Calu3 (cell line): ENCODE measurements around the gene NCBP2. TPM values are rescaled to one million over a fixed set of nuclear protein-coding genes. Genes with fewer than 3 reads are reported as not detected.

ENCODE experiments used
- BruUV-seq: library from RNA; stranded (reverse); fragments of 400-500 nt; replicated peaks from 2 replicates; lab custom pipeline; 2021; lab: Mats Ljungman, UMichigan
- CTCF ChIA-PET: fragments of 300-600 bp; sonication (Branson Sonifier 250); formaldehyde crosslinking; loops from one replicate; lab custom pipeline; 2022; ENCODE audit warnings: antibody characterized with exemption; lab: Charles Lee
- DNase-seq: peaks from one replicate; pipeline ENCODE4 v3.0.0; 2022
- H3K27ac Mint-ChIP-seq: one replicate; pipeline ENCODE4 v1.8.0; 2022; ENCODE audit warnings: mixed read lengths; ENCODE audit not compliant: unreplicated experiment
- H3K27me3 Mint-ChIP-seq: one replicate; pipeline ENCODE4 v1.8.0; 2022; ENCODE audit warnings: mixed read lengths; ENCODE audit not compliant: unreplicated experiment
- H3K36me3 Mint-ChIP-seq: one replicate; pipeline ENCODE4 v1.8.0; 2022; ENCODE audit warnings: mild to moderate bottlenecking, moderate library complexity, mixed read lengths; ENCODE audit not compliant: insufficient read depth, unreplicated experiment
- H3K4me1 Mint-ChIP-seq: one replicate; pipeline ENCODE4 v1.8.0; 2022; ENCODE audit warnings: mild to moderate bottlenecking, low read depth, mixed read lengths; ENCODE audit not compliant: unreplicated experiment
- H3K4me3 Mint-ChIP-seq: one replicate; pipeline ENCODE4 v1.8.0; 2022; ENCODE audit warnings: mild to moderate bottlenecking, low read depth, moderate library complexity, mixed read lengths; ENCODE audit not compliant: unreplicated experiment
- H3K9me3 Mint-ChIP-seq: one replicate; pipeline ENCODE4 v1.8.0; 2022; ENCODE audit warnings: low read depth, mixed read lengths; ENCODE audit not compliant: unreplicated experiment
- CTCF ChIP-seq: fragments of 200-600 bp; IDR thresholded peaks from one replicate; pipeline ENCODE4 v1.8.0; 2022; ENCODE audit warnings: antibody characterized with exemption; ENCODE audit not compliant: unreplicated experiment
- intact Hi-C: fragments of 100-400 bp; cut with micrococcal nuclease; formaldehyde crosslinking; loops from one replicate; pipeline ENCODE4 v1.10.0; 2022; ENCODE audit not compliant: unreplicated experiment
- total RNA-seq: library from RNA; stranded (reverse); gene quantifications from 2 replicates; pipeline ENCODE4 v1.2.3, GENCODE V29; 2022

NCBP2 gene
- total RNA-seq, 1 experiment from 2014 or later, result 67.1 TPM

GRCh38 chr3:196967412-196968232, 25.3 kb upstream of the NCBP2 start:
- Mint-ChIP-seq H3K27ac (no peak overlapping the region), H3K4me3 (peak overlapping the region; percentile 80), H3K27me3 (peaks cover 16% of the 10 kb centered on the region), H3K4me1 (peaks cover 10% of the 10 kb centered on the region), H3K9me3 (no peaks in the 10 kb centered on the region), H3K36me3 (peaks cover 29% of the 10 kb centered on the region)
- DNase-seq, result no peak
- CTCF ChIA-PET, result no interaction called here
- intact Hi-C loops, result no loop called here
- BruUV-seq, result TSS peak; percentile 39
- no peak for TF ChIP-seq CTCF

GRCh38 chr3:196966526-196967401, 24.4 kb upstream of the NCBP2 start:
- peaks cover 16% of the 10 kb centered on the region for H3K27me3 Mint-ChIP-seq
- H3K4me1 Mint-ChIP-seq, result peaks cover 10% of the 10 kb centered on the region
- H3K36me3 Mint-ChIP-seq, result peaks cover 29% of the 10 kb centered on the region
- no TSS peak for BruUV-seq
- no peak for TF ChIP-seq CTCF
- intact Hi-C loops, result no loop called here
- no peak overlapping the region for H3K4me3 Mint-ChIP-seq
- CTCF ChIA-PET, result interaction anchor here (0.6 kb wide), 1 partner anchor 200 kb away, joined by 5 read pairs; no protein-coding TSS in a partner anchor
- no peak overlapping the region for H3K27ac Mint-ChIP-seq
- no peaks in the 10 kb centered on the region for H3K9me3 Mint-ChIP-seq
- no peak for DNase-seq

- H3K36me3 Mint-ChIP-seq, result peaks cover 29% of the 10 kb centered on the region
- peaks cover 10% of the 10 kb centered on the region for H3K27me3 Mint-ChIP-seq
- CTCF ChIA-PET, result no interaction called here
- H3K4me1 Mint-ChIP-seq, result peaks cover 8% of the 10 kb centered on the region
- no peak overlapping the region for H3K4me3 Mint-ChIP-seq
- H3K9me3 Mint-ChIP-seq, result no peaks in the 10 kb centered on the region
- no peak for DNase-seq
- no peak overlapping the region for H3K27ac Mint-ChIP-seq
- intact Hi-C loops, result no loop called here
- no TSS peak for BruUV-seq
- no peak for TF ChIP-seq CTCF
Observed at GRCh38 chr3:196965804-196966173, 23.5 kb upstream of the NCBP2 start.

GRCh38 chr3:196965112-196965803, 22.9 kb upstream of the NCBP2 start:
- H3K27me3 Mint-ChIP-seq, result peaks cover 5% of the 10 kb centered on the region

More at GRCh38 chr3:196965112-196965803, 22.9 kb upstream of the NCBP2 start:
- Mint-ChIP-seq H3K27ac (no peak overlapping the region), H3K4me3 (no peak overlapping the region), H3K4me1 (peaks cover 3% of the 10 kb centered on the region), H3K9me3 (no peaks in the 10 kb centered on the region), H3K36me3 (peaks cover 25% of the 10 kb centered on the region)
- TF ChIP-seq CTCF, result no peak
- no TSS peak for BruUV-seq
- CTCF ChIA-PET, result no interaction called here
- intact Hi-C loops, result no loop called here
- DNase-seq, result no peak
